Esophagus (tissue), 2 donors: ENCODE measurements around the gene TMEM51. TPM values are rescaled to one million over a fixed set of nuclear protein-coding genes. Genes with fewer than 3 reads are reported as not detected.

ENCODE experiments used
- H3K27ac ChIP-seq, 2 donors: one replicate each; pipeline ENCODE4 v1.5.1; 2013; ENCODE audit warnings: low read depth in 2 of 2, mild to moderate bottlenecking in 2 of 2, inconsistent platforms in 1 of 2, low read length in 1 of 2, moderate library complexity in 1 of 2
- H3K27me3 ChIP-seq, 2 donors: one replicate each; pipeline ENCODE4 v1.6.1; 2013; ENCODE audit warnings: low read length in 2 of 2, control low read depth in 1 of 2, mild to moderate bottlenecking in 1 of 2; ENCODE audit not compliant: insufficient read depth in 2 of 2, control insufficient read depth in 1 of 2
- H3K36me3 ChIP-seq, 2 donors: one replicate each; pipeline ENCODE4 v1.6.1; 2013; ENCODE audit warnings: low read length in 1 of 2; ENCODE audit not compliant: control insufficient read depth in 2 of 2, insufficient read depth in 2 of 2
- H3K4me1 ChIP-seq, 2 donors: one replicate each; pipeline ENCODE4 v1.6.1; 2013; ENCODE audit warnings: low read length in 1 of 2; ENCODE audit not compliant: control insufficient read depth in 2 of 2, insufficient read depth in 2 of 2
- H3K4me3 ChIP-seq, 2 donors: one replicate each; pipeline ENCODE4 v1.5.1; 2013; ENCODE audit warnings: low read length in 2 of 2, mild to moderate bottlenecking in 2 of 2, low read depth in 1 of 2, moderate library complexity in 1 of 2
- H3K9me3 ChIP-seq, 2 donors: one replicate each; pipeline ENCODE4 v1.6.1; 2013; ENCODE audit warnings: mild to moderate bottlenecking in 2 of 2, low read depth in 1 of 2, low read length in 1 of 2, moderate library complexity in 1 of 2; ENCODE audit not compliant: control insufficient read depth in 2 of 2, insufficient read depth in 1 of 2
- WGBS, 2 donors: extraction: QIAGEN DNeasy Blood & Tissue Kit; methylation state at CpG; one replicate each; pipeline ENCODE4 v1.1.7; 2013; 5-methylcytosine and 5-hydroxymethylcytosine counted together
- polyA plus RNA-seq, 2 donors: library from polyadenylated mRNA; stranded (reverse); fragments of 200-250 nt; gene quantifications; one replicate each; pipeline ENCODE4 v1.2.3, GENCODE V29; 2013
- donor health status: healthy with polysubstance abuse.
- donor health status: Bipolar disorder and iron deficiency.

The TMEM51 gene
- polyA plus RNA-seq, 2 donors = 7.4 to 15.4 TPM

GRCh38 chr1:15137809-15138208 lies 15.7 kb upstream of the TMEM51 start:
- Histone ChIP-seq H3K9me3 (no peaks in the 10 kb centered on the region), H3K27me3 (no peaks in the 10 kb centered on the region), H3K27ac (no peak overlapping the region), H3K4me3 (no peak overlapping the region), H3K36me3 (no peaks in the 10 kb centered on the region), H3K4me1 (peaks cover 0 to 5% of the 10 kb centered on the region in 2 donors)
- 45 to 53% methylated on average over 5 to 6 of the region's 6 CpGs for WGBS, 2 donors

GRCh38 chr1:15139654-15140350 lies 13.7 kb upstream of the TMEM51 start:
- no peak overlapping the region for H3K4me3 ChIP-seq
- no peak overlapping the region for H3K27ac ChIP-seq
- H3K4me1 ChIP-seq = peaks cover 0 to 5% of the 10 kb centered on the region in 2 donors
- no peaks in the 10 kb centered on the region for H3K9me3 ChIP-seq
- 61 to 73% methylated on average over 15 of the region's 15 CpGs for WGBS, 2 donors
- no peaks in the 10 kb centered on the region for H3K36me3 ChIP-seq
- H3K27me3 ChIP-seq = no peaks in the 10 kb centered on the region

GRCh38 chr1:15141935-15142539 lies 11.5 kb upstream of the TMEM51 start:
- H3K27ac ChIP-seq = no peak overlapping the region
- H3K27me3 ChIP-seq = no peaks in the 10 kb centered on the region
- WGBS, 2 donors = 16 to 17% methylated on average over 6 of the region's 6 CpGs
- H3K4me3 ChIP-seq = no peak overlapping the region
- no peaks in the 10 kb centered on the region for H3K36me3 ChIP-seq
- H3K9me3 ChIP-seq = no peaks in the 10 kb centered on the region
- peaks cover 0 to 7% of the 10 kb centered on the region in 2 donors for H3K4me1 ChIP-seq

- Histone ChIP-seq H3K27ac (no peak overlapping the region), H3K4me3 (no peak overlapping the region), H3K9me3 (no peaks in the 10 kb centered on the region), H3K27me3 (no peaks in the 10 kb centered on the region), H3K4me1 (peaks cover 0 to 7% of the 10 kb centered on the region in 2 donors), H3K36me3 (no peaks in the 10 kb centered on the region)
- 59 to 68% methylated on average over 2 of the region's 2 CpGs for WGBS, 2 donors
These were observed 8.2 kb upstream of the TMEM51 start for GRCh38 chr1:15145327-15145726.

- Histone ChIP-seq H3K27ac (no peak overlapping the region), H3K4me1 (peaks cover 0 to 7% of the 10 kb centered on the region in 2 donors), H3K9me3 (no peaks in the 10 kb centered on the region), H3K4me3 (no peak overlapping the region), H3K27me3 (no peaks in the 10 kb centered on the region), H3K36me3 (no peaks in the 10 kb centered on the region)
- 43 to 44% methylated on average over 4 of the region's 4 CpGs for WGBS, 2 donors
These were observed 7.3 kb upstream of the TMEM51 start for GRCh38 chr1:15146142-15146680.

GRCh38 chr1:15146971-15147376 lies 6.6 kb upstream of the TMEM51 start:
- Histone ChIP-seq H3K4me3 (no peak overlapping the region), H3K36me3 (no peaks in the 10 kb centered on the region), H3K4me1 (peaks cover 0 to 3% of the 10 kb centered on the region in 2 donors), H3K27me3 (no peaks in the 10 kb centered on the region), H3K9me3 (no peaks in the 10 kb centered on the region), H3K27ac (no peak overlapping the region)
- 57 to 62% methylated on average over 4 of the region's 4 CpGs for WGBS, 2 donors

- WGBS, 2 donors = 81 to 84% methylated on average over 6 of the region's 6 CpGs
- Histone ChIP-seq H3K36me3 (no peaks in the 10 kb centered on the region), H3K9me3 (no peaks in the 10 kb centered on the region), H3K4me1 (peaks cover 0 to 3% of the 10 kb centered on the region in 2 donors), H3K27ac (peak overlapping the region in 1 of 2 donors; percentile 61), H3K27me3 (no peaks in the 10 kb centered on the region), H3K4me3 (no peak overlapping the region)
These were observed 5.5 kb upstream of the TMEM51 start for GRCh38 chr1:15148004-15148403.

GRCh38 chr1:15148475-15148874 lies 5.1 kb upstream of the TMEM51 start:
- 75 to 78% methylated on average over 9 of the region's 9 CpGs for WGBS, 2 donors
- Histone ChIP-seq H3K4me1 (peaks cover 0 to 3% of the 10 kb centered on the region in 2 donors), H3K27me3 (no peaks in the 10 kb centered on the region), H3K9me3 (no peaks in the 10 kb centered on the region), H3K4me3 (no peak overlapping the region), H3K27ac (peak overlapping the region in 1 of 2 donors; percentile 76), H3K36me3 (no peaks in the 10 kb centered on the region)

- no peak overlapping the region for H3K4me3 ChIP-seq
- no peaks in the 10 kb centered on the region for H3K27me3 ChIP-seq
- H3K27ac ChIP-seq = peak overlapping the region in 1 of 2 donors; percentile 76
- H3K36me3 ChIP-seq = no peaks in the 10 kb centered on the region
- H3K4me1 ChIP-seq = peaks cover 0 to 3% of the 10 kb centered on the region in 2 donors
- WGBS, 2 donors = 0% methylated on average over 1 of the region's 1 CpG
- no peaks in the 10 kb centered on the region for H3K9me3 ChIP-seq
These were observed 4.6 kb upstream of the TMEM51 start for GRCh38 chr1:15148941-15149340.
